ENCODE data around the gene HPS1. TPM values are rescaled to one million over a fixed set of nuclear protein-coding genes. Genes with fewer than 3 reads are reported as not detected.

Gene HPS1
- total and polyA plus RNA-seq, 2 experiments from 2014 or later = 21.4 to 51.2 TPM

DNA sequence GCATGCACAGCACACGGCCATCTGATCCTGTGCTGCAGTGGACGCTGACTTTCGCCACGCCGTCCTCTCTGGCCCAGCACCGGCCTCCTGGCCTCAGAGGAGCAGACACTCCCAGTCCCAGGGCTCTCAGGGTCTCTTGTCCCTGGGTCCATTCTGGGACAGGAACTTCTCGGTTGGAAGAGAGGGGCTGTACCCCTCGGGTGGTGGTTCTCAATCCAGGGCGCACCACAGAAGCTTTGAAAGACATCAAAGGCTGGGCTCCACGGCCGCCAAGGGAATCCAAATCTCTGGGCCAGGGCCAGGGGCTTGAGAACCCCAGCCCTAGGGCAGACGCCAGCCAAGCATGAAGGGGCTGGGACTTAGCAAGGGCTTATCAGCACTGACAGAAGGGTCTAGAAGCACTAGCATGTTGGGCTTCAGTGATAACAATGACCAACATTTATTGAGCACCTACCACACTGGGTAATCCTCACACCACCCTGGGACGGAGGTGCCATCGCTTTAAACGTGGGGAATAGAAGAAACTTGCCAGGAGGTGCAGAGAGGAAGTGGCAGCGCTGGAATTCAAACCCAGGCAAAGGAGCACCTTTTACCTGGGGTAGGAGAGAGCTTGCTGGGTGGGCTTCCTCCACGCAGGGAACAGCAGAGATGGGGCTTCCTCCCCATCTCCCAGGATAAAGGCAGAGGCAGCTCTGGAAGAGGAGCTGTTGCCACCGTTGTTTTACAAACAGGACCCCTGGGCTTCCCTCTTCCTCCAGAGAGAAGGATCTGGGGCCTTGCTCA lies 29.9 kb downstream of the HPS1 start:
- ATAC-seq (no peak), DNase-seq (ENCODE audit: low spot score) (no peak)
- Histone ChIP-seq H3K4me2 (no peak overlapping the region), H3K27me3 (ENCODE audit: insufficient read depth) (no peaks in the 10 kb centered on the region), H2AFZ (no peak overlapping the region), H3K4me3 (no peak overlapping the region), H3F3A (replicated peaks; ENCODE audit: low read depth) (no peaks in the 10 kb centered on the region), H3K4me1 (ENCODE audit: insufficient read depth) (peaks cover 14% of the 10 kb centered on the region), H4K20me1 (replicated peaks; ENCODE audit: insufficient read depth) (no peaks in the 10 kb centered on the region), H3K79me2 (replicated peaks; ENCODE audit: insufficient read depth) (no peaks in the 10 kb centered on the region), H3K27ac (ENCODE audit: low read depth) (no peak overlapping the region), H3K36me3 (ENCODE audit: insufficient read depth) (no peaks in the 10 kb centered on the region), H3K9me2 (ENCODE audit: insufficient read depth) (no peaks in the 10 kb centered on the region)
- H3K36me3 Mint-ChIP-seq (ENCODE audit: low read depth) = peaks cover 8% of the 10 kb centered on the region; the same call in 2 of the 3 replicates
- peaks cover 12% of the 10 kb centered on the region; the same call in 2 of the 3 replicates for H3K4me1 Mint-ChIP-seq
- H3K4me3 Mint-ChIP-seq = no peak overlapping the region
- TF ChIP-seq, protein P1, sequence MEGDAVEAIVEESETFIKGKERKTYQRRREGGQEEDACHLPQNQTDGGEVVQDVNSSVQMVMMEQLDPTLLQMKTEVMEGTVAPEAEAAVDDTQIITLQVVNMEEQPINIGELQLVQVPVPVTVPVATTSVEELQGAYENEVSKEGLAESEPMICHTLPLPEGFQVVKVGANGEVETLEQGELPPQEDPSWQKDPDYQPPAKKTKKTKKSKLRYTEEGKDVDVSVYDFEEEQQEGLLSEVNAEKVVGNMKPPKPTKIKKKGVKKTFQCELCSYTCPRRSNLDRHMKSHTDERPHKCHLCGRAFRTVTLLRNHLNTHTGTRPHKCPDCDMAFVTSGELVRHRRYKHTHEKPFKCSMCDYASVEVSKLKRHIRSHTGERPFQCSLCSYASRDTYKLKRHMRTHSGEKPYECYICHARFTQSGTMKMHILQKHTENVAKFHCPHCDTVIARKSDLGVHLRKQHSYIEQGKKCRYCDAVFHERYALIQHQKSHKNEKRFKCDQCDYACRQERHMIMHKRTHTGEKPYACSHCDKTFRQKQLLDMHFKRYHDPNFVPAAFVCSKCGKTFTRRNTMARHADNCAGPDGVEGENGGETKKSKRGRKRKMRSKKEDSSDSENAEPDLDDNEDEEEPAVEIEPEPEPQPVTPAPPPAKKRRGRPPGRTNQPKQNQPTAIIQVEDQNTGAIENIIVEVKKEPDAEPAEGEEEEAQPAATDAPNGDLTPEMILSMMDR (conservative IDR thresholded peaks at IDR 0.05; ENCODE audit: low read depth in 2 of 2) = no peak
- TF ChIP-seq ZNF331 (CRISPR knock-in tag; IDR thresholded peaks at IDR 0.05; ENCODE audit: low read depth) (no peak), EZH2 (IDR thresholded peaks at IDR 0.05; ENCODE audit: low read depth, unreplicated experiment) (no peak), NANOG (IDR thresholded peaks at IDR 0.05; ENCODE audit: borderline replicate concordance) (no peak), STAT1 (IDR thresholded peaks at IDR 0.05; ENCODE audit: unreplicated experiment) (no peak), ZNF114 (CRISPR knock-in tag; IDR thresholded peaks at IDR 0.05) (no peak), POLR2AphosphoS5 (IDR thresholded peaks at IDR 0.05; ENCODE audit: low read depth) (no peak), EZH2phosphoT487 (IDR thresholded peaks at IDR 0.05; ENCODE audit: unreplicated experiment) (no peak), JUNB (IDR thresholded peaks at IDR 0.05; ENCODE audit: unreplicated experiment) (no peak), CREB1 (CRISPR knock-in tag; IDR thresholded peaks at IDR 0.05; ENCODE audit: low read depth) (no peak)
- TF ChIP-seq, protein P2, sequence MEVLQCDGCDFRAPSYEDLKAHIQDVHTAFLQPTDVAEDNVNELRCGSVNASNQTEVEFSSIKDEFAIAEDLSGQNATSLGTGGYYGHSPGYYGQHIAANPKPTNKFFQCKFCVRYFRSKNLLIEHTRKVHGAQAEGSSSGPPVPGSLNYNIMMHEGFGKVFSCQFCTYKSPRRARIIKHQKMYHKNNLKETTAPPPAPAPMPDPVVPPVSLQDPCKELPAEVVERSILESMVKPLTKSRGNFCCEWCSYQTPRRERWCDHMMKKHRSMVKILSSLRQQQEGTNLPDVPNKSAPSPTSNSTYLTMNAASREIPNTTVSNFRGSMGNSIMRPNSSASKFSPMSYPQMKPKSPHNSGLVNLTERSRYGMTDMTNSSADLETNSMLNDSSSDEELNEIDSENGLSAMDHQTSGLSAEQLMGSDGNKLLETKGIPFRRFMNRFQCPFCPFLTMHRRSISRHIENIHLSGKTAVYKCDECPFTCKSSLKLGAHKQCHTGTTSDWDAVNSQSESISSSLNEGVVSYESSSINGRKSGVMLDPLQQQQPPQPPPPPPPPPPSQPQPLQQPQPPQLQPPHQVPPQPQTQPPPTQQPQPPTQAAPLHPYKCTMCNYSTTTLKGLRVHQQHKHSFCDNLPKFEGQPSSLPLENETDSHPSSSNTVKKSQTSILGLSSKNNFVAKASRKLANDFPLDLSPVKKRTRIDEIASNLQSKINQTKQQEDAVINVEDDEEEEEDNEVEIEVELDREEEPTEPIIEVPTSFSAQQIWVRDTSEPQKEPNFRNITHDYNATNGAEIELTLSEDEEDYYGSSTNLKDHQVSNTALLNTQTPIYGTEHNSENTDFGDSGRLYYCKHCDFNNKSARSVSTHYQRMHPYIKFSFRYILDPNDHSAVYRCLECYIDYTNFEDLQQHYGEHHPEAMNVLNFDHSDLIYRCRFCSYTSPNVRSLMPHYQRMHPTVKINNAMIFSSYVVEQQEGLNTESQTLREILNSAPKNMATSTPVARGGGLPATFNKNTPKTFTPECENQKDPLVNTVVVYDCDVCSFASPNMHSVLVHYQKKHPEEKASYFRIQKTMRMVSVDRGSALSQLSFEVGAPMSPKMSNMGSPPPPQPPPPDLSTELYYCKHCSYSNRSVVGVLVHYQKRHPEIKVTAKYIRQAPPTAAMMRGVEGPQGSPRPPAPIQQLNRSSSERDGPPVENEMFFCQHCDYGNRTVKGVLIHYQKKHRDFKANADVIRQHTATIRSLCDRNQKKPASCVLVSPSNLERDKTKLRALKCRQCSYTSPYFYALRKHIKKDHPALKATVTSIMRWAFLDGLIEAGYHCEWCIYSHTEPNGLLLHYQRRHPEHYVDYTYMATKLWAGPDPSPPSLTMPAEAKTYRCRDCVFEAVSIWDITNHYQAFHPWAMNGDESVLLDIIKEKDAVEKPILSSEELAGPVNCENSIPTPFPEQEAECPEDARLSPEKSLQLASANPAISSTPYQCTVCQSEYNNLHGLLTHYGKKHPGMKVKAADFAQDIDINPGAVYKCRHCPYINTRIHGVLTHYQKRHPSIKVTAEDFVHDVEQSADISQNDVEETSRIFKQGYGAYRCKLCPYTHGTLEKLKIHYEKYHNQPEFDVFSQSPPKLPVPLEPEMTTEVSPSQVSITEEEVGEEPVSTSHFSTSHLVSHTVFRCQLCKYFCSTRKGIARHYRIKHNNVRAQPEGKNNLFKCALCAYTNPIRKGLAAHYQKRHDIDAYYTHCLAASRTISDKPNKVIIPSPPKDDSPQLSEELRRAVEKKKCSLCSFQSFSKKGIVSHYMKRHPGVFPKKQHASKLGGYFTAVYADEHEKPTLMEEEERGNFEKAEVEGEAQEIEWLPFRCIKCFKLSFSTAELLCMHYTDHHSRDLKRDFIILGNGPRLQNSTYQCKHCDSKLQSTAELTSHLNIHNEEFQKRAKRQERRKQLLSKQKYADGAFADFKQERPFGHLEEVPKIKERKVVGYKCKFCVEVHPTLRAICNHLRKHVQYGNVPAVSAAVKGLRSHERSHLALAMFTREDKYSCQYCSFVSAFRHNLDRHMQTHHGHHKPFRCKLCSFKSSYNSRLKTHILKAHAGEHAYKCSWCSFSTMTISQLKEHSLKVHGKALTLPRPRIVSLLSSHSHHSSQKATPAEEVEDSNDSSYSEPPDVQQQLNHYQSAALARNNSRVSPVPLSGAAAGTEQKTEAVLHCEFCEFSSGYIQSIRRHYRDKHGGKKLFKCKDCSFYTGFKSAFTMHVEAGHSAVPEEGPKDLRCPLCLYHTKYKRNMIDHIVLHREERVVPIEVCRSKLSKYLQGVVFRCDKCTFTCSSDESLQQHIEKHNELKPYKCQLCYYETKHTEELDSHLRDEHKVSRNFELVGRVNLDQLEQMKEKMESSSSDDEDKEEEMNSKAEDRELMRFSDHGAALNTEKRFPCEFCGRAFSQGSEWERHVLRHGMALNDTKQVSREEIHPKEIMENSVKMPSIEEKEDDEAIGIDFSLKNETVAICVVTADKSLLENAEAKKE (CRISPR knock-in tag; IDR thresholded peaks at IDR 0.05) = no peak
- TF ChIP-seq, protein P3, sequence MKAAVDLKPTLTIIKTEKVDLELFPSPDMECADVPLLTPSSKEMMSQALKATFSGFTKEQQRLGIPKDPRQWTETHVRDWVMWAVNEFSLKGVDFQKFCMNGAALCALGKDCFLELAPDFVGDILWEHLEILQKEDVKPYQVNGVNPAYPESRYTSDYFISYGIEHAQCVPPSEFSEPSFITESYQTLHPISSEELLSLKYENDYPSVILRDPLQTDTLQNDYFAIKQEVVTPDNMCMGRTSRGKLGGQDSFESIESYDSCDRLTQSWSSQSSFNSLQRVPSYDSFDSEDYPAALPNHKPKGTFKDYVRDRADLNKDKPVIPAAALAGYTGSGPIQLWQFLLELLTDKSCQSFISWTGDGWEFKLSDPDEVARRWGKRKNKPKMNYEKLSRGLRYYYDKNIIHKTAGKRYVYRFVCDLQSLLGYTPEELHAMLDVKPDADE (IDR thresholded peaks at IDR 0.05) = no peak
- TF ChIP-seq, protein P4, sequence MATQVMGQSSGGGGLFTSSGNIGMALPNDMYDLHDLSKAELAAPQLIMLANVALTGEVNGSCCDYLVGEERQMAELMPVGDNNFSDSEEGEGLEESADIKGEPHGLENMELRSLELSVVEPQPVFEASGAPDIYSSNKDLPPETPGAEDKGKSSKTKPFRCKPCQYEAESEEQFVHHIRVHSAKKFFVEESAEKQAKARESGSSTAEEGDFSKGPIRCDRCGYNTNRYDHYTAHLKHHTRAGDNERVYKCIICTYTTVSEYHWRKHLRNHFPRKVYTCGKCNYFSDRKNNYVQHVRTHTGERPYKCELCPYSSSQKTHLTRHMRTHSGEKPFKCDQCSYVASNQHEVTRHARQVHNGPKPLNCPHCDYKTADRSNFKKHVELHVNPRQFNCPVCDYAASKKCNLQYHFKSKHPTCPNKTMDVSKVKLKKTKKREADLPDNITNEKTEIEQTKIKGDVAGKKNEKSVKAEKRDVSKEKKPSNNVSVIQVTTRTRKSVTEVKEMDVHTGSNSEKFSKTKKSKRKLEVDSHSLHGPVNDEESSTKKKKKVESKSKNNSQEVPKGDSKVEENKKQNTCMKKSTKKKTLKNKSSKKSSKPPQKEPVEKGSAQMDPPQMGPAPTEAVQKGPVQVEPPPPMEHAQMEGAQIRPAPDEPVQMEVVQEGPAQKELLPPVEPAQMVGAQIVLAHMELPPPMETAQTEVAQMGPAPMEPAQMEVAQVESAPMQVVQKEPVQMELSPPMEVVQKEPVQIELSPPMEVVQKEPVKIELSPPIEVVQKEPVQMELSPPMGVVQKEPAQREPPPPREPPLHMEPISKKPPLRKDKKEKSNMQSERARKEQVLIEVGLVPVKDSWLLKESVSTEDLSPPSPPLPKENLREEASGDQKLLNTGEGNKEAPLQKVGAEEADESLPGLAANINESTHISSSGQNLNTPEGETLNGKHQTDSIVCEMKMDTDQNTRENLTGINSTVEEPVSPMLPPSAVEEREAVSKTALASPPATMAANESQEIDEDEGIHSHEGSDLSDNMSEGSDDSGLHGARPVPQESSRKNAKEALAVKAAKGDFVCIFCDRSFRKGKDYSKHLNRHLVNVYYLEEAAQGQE (IDR thresholded peaks at IDR 0.05; ENCODE audit: unreplicated experiment) = no peak
- H3K27me3 Mint-ChIP-seq (ENCODE audit: insufficient read depth, low read depth, poor library complexity) = peaks cover 7% of the 10 kb centered on the region
- H3K9me3 Mint-ChIP-seq = no peaks in the 10 kb centered on the region
- H3K27ac Mint-ChIP-seq = no peak overlapping the region
